Measurements from ENCODE around the gene DLL4.

- TF ChIP-seq YY1 (IDR thresholded peaks at IDR 0.05; ENCODE audit: low read depth, low read length) (no peak), POLR2A (IDR thresholded peaks at IDR 0.05; ENCODE audit: low read depth, low read length) (no peak)
- TF ChIP-seq, protein P1, sequence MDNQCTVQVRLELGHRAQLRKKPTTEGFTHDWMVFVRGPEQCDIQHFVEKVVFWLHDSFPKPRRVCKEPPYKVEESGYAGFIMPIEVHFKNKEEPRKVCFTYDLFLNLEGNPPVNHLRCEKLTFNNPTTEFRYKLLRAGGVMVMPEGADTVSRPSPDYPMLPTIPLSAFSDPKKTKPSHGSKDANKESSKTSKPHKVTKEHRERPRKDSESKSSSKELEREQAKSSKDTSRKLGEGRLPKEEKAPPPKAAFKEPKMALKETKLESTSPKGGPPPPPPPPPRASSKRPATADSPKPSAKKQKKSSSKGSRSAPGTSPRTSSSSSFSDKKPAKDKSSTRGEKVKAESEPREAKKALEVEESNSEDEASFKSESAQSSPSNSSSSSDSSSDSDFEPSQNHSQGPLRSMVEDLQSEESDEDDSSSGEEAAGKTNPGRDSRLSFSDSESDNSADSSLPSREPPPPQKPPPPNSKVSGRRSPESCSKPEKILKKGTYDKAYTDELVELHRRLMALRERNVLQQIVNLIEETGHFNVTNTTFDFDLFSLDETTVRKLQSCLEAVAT (IDR thresholded peaks at IDR 0.05) = no peak
Measured at GRCh38 chr15:40932156-40932555, 3.0 kb downstream of the DLL4 start.

Data from GM12878 (cell line).